Prostate gland (tissue), 2 donors: Measurements from ENCODE around the gene MICAL1. TPM values are rescaled to one million over a fixed set of nuclear protein-coding genes. Genes with fewer than 3 reads are reported as not detected.

Source experiments
- DNase-seq: peaks from one replicate; pipeline ENCODE4 v3.0.0-alpha.2; 2019; ENCODE audit warnings: low spot score
- H3K27ac ChIP-seq, 2 donors: fragments of 200-600 bp; sonication (generic); 2 replicates each; pipeline ENCODE4 v1.5.1; 2017 to 2019
- H3K27me3 ChIP-seq: fragments of 200-600 bp; sonication (generic); replicated peaks from 2 replicates; pipeline ENCODE4 v1.5.1; 2019; ENCODE audit not compliant: insufficient read depth
- H3K36me3 ChIP-seq, 2 donors: fragments of 200-600 bp; sonication (generic); 1 replicate in 1 of 2; 2 replicates in 1 of 2; pipeline versions ENCODE4 v1.5.1 to v1.8.1; 2017 to 2019
- H3K4me1 ChIP-seq: fragments of 200-600 bp; sonication (generic); replicated peaks from 2 replicates; pipeline ENCODE4 v1.5.1; 2019
- H3K4me3 ChIP-seq, 2 donors: fragments of 200-600 bp; sonication (generic); 2 replicates each; pipeline ENCODE4 v1.5.1; 2017 to 2019
- H3K9me3 ChIP-seq: fragments of 200-600 bp; sonication (generic); 2 replicates; pipeline ENCODE4 v1.5.1; 2017
- CTCF ChIP-seq, 4 experiments: fragments of 200-600 bp in 2 of 4; fragments of 450-650 bp in 2 of 4; sonication (generic) in 2 of 4; IDR thresholded peaks; 1 replicate in 3 of 4; 2 replicates in 1 of 4; pipeline ENCODE4 v1.5.1; 2016 to 2019; ENCODE audit warnings: antibody characterized with exemption in 4 of 4, mild to moderate bottlenecking in 2 of 4, moderate library complexity in 2 of 4
- POLR2A ChIP-seq: fragments of 450-650 bp; IDR thresholded peaks from one replicate; pipeline ENCODE4 v1.6.1; 2016; ENCODE audit warnings: antibody characterized with exemption, mild to moderate bottlenecking
- POLR2AphosphoS5 ChIP-seq: sonication (generic); formaldehyde crosslinking; IDR thresholded peaks from one replicate; pipeline ENCODE4 v1.6.1; 2017; ENCODE audit warnings: antibody characterized with exemption
- WGBS: methylation state at CpG from one replicate; pipeline ENCODE4 v1.1.5; 2018; 5-methylcytosine and 5-hydroxymethylcytosine counted together
- intact Hi-C: fragments of 100-400 bp; cut with DNase I; formaldehyde crosslinking; loops from one replicate; pipeline ENCODE4 v1.14.2; 2022
- total RNA-seq, 2 donors: library from RNA; depleted of rRNA; stranded (reverse); fragments of >200 nt; gene quantifications; one replicate each; pipeline ENCODE4 v1.1.0, GENCODE V29; 2016

Gene MICAL1
- total RNA-seq, 2 donors from 2014 or later, result 13.9 to 55.4 TPM

- Histone ChIP-seq H3K27me3 (no peaks in the 10 kb centered on the region), H3K4me1 (no peaks in the 10 kb centered on the region), H3K4me3 (no peak overlapping the region), H3K36me3 (no peaks in the 10 kb centered on the region), H3K27ac (no peak overlapping the region), H3K9me3 (no peaks in the 10 kb centered on the region)
- no peak for TF ChIP-seq CTCF (IDR thresholded peaks at IDR 0.05)
- TF ChIP-seq POLR2A, result peak; percentile 21
- TF ChIP-seq POLR2AphosphoS5, result peak; percentile 46
- intact Hi-C loops, result no loop called here
- WGBS, result 61% methylated on average over 1 of the region's 1 CpG
- no peak for DNase-seq
Observed at GRCh38 chr6:109486068-109486467, 30.5 kb upstream of the MICAL1 start.

- Histone ChIP-seq H3K4me1 (peaks cover under 1% of the 10 kb centered on the region), H3K27me3 (no peaks in the 10 kb centered on the region), H3K9me3 (no peaks in the 10 kb centered on the region), H3K27ac (no peak overlapping the region), H3K36me3 (no peaks in the 10 kb centered on the region), H3K4me3 (no peak overlapping the region)
- intact Hi-C loops, result no loop called here
- no peak for DNase-seq
- no peak for TF ChIP-seq POLR2A
- no peak for TF ChIP-seq CTCF (IDR thresholded peaks at IDR 0.05)
- no peak for TF ChIP-seq POLR2AphosphoS5
- 74% methylated on average over 3 of the region's 3 CpGs for whole genome bisulfite sequencing
Observed at GRCh38 chr6:109485266-109485935, 29.8 kb upstream of the MICAL1 start.

GRCh38 chr6:109484122-109484521 lies 28.6 kb upstream of the MICAL1 start:
- WGBS, result 47% methylated on average over 3 of the region's 3 CpGs
- Histone ChIP-seq H3K27me3 (no peaks in the 10 kb centered on the region), H3K27ac (peak overlapping the region in 1 of 2 donors; percentile 63), H3K36me3 (no peaks in the 10 kb centered on the region), H3K4me3 (no peak overlapping the region), H3K4me1 (peaks cover 4% of the 10 kb centered on the region), H3K9me3 (no peaks in the 10 kb centered on the region)
- DNase-seq, result no peak
- TF ChIP-seq POLR2A, result no peak
- TF ChIP-seq CTCF (IDR thresholded peaks at IDR 0.05), result no peak
- no peak for TF ChIP-seq POLR2AphosphoS5
- intact Hi-C loops, result loop anchor here (5.0 kb wide), 2 partner anchors 102 to 693 kb away; partner anchors contain the start of genes CD164 and WASF1

GRCh38 chr6:109483735-109484057 lies 28.1 kb upstream of the MICAL1 start:
- TF ChIP-seq POLR2A, result no peak
- no peak for TF ChIP-seq POLR2AphosphoS5
- no peak for TF ChIP-seq CTCF (IDR thresholded peaks at IDR 0.05)
- Histone ChIP-seq H3K27me3 (no peaks in the 10 kb centered on the region), H3K4me1 (peaks cover 4% of the 10 kb centered on the region), H3K27ac (peak overlapping the region; percentile 63 to 75), H3K9me3 (no peaks in the 10 kb centered on the region), H3K4me3 (peak overlapping the region; percentile 97 to 99), H3K36me3 (no peaks in the 10 kb centered on the region)
- WGBS, result 1% methylated on average over 6 of the region's 6 CpGs
- DNase-seq, result no peak
- intact Hi-C loops, result loop anchor here (2.0 to 5.0 kb wide), 3 partner anchors 43 to 694 kb away; partner anchors contain the start of genes CD164, PPIL6, SMPD2 and WASF1
